HG02938 (cell line): ENCODE measurements around the gene C11orf87.

Source experiments
- ATAC-seq: cut with Tn5 transposase; IDR thresholded peaks from one replicate; pipeline ENCODE4 v1.9.1; 2021; ENCODE audit warnings: mild to moderate bottlenecking, moderate library complexity; ENCODE audit not compliant: unreplicated experiment

Gene C11orf87

DNA sequence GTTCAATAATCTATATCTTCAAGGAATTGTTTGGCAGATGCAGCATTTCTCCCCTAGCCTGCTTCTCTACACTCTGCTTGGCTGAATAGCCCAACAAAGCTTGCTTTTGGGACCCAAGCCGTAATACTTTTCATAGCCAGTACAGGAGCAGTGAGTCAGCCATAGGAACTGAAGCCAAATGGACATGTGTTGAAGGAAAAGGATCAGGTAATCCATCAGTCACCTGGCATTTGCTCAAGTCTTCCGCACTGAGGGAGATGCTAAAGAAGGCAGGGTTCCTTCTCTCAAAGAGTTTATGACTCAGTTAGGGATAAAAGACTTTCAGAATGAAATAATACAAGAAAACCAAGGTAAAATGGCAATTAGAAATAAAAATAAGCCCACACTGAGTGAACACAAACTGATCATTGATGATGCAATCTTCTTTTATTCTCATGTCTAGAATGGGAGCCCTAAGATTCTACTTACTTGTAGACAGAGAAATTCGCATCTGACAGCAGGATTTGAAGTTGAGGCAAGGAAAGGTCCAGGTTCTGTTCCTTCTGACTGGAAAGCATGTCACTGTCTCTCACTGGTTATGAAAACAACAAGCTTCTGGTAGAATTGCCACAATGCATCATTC lies 13.2 kb downstream of the C11orf87 start:
- ATAC-seq, result no peak

DNA sequence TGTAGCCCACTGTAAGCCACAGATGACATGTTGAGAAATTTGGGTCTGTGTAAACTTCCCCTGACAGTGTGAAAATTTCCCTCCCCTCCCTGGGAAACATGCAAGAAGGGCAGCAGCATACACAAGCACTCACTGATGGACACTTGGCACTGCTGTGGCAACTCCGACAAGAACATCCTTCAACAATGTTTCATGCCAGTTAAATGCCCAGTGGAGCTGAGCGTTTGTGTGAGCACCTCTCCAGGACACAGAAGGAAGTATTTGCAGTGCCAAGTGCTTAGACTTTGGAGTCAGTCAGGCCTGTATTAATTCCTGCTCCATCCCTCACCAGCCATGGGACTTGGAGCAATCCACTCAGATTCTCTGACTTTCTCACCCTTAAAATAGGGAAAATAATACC lies 17.7 kb downstream of the C11orf87 start:
- no peak for ATAC-seq

GRCh38 chr11:109443052-109443451 lies 21.1 kb downstream of the C11orf87 start:
- ATAC-seq, result no peak

GRCh38 chr11:109454857-109455256 lies 32.9 kb downstream of the C11orf87 start:
- no peak for ATAC-seq
